MCF 10A (cell line): Measurements from ENCODE around the gene SLC8A2. TPM values are rescaled to one million over a fixed set of nuclear protein-coding genes. Genes with fewer than 3 reads are reported as not detected.

Experiments
- BruUV-seq: library from RNA; stranded (reverse); fragments of 400-500 nt; replicated peaks from 2 replicates; lab custom pipeline; 2021; lab: Mats Ljungman, UMichigan
- CTCF ChIA-PET: fragments of 300-600 bp; sonication (Branson Sonifier 250); formaldehyde crosslinking; extraction: SDS; loops from one replicate; lab custom pipeline; 2021; ENCODE audit warnings: antibody characterized with exemption, inconsistent platforms; lab: Yijun Ruan, JAX
- POLR2A ChIA-PET: fragments of 300-600, 350-650 bp; sonication (Branson Sonifier 250); formaldehyde crosslinking; extraction: SDS; loops from one replicate; lab custom pipeline; 2020; ENCODE audit warnings: antibody characterized with exemption, inconsistent platforms; lab: Yijun Ruan, JAX
- DNase-seq: peaks from one replicate; pipeline ENCODE4 v3.0.0-alpha.2; 2018; ENCODE audit not compliant: unreplicated experiment
- H3K27ac Mint-ChIP-seq: one replicate; pipeline ENCODE4 v1.8.0; 2022; ENCODE audit warnings: mild to moderate bottlenecking, low read depth, mixed read lengths; ENCODE audit not compliant: unreplicated experiment
- H3K27me3 Mint-ChIP-seq: one replicate; pipeline ENCODE4 v1.8.0; 2022; ENCODE audit warnings: mixed read lengths; ENCODE audit not compliant: insufficient read depth, unreplicated experiment
- H3K36me3 Mint-ChIP-seq: one replicate; pipeline ENCODE4 v1.8.0; 2022; ENCODE audit warnings: mild to moderate bottlenecking, moderate library complexity, mixed read lengths; ENCODE audit not compliant: insufficient read depth, unreplicated experiment
- H3K4me1 Mint-ChIP-seq: one replicate; pipeline ENCODE4 v1.8.0; 2022; ENCODE audit warnings: mixed read lengths; ENCODE audit not compliant: insufficient read depth, unreplicated experiment
- H3K4me3 Mint-ChIP-seq: one replicate; pipeline ENCODE4 v1.8.0; 2022; ENCODE audit warnings: mild to moderate bottlenecking, moderate library complexity, mixed read lengths; ENCODE audit not compliant: unreplicated experiment
- H3K9me3 Mint-ChIP-seq: one replicate; pipeline ENCODE4 v1.8.0; 2022; ENCODE audit warnings: mixed read lengths; ENCODE audit not compliant: unreplicated experiment
- CTCF ChIP-seq: fragments of 200-600 bp; IDR thresholded peaks from one replicate; pipeline ENCODE4 v1.8.0; 2022; ENCODE audit warnings: antibody characterized with exemption, mild to moderate bottlenecking; ENCODE audit not compliant: unreplicated experiment
- intact Hi-C: fragments of 100-400 bp; cut with micrococcal nuclease; formaldehyde crosslinking; loops from 2 replicates; pipeline ENCODE4 v1.14.1; 2022
- total RNA-seq: library from RNA; stranded (reverse); gene quantifications from 2 replicates; pipeline ENCODE4 v1.2.3, GENCODE V29; 2022

The SLC8A2 gene
- total RNA-seq, 1 experiment from 2014 or later: not detected

- no peak for TF ChIP-seq CTCF
- intact Hi-C loops: loop anchor here (10.0 kb wide), 1 partner anchor 147 kb away; no protein-coding TSS in a partner anchor
- no TSS peak for BruUV-seq
These were observed 46.4 kb upstream of the SLC8A2 start for GRCh38 chr19:47518139-47518538.

GRCh38 chr19:47514869-47515588, 43.3 kb upstream of the SLC8A2 start, which contains the start of gene NAPA:
Gene NAPA (minus strand): TSS chr19:47515063. CDS start chr19:47514940, 123 bp downstream.
- H3K9me3 Mint-ChIP-seq: no peaks in the 10 kb centered on the region
- H3K4me1 Mint-ChIP-seq: peaks cover 39% of the 10 kb centered on the region
- peak within 1 kb of the TSS; percentile 99 for H3K4me3 Mint-ChIP-seq
- ChIA-PET CTCF (interaction anchor here (0.6 to 2.3 kb wide), 27 partner anchors 9 to 742 kb away, joined by 3 to 12 read pairs (median 4); partner anchors contain the start of genes KPTN and SLC8A2), POLR2A (interaction anchor here (0.6 to 3.7 kb wide), 21 partner anchors 9 to 228 kb away, joined by 3 to 82 read pairs (median 4); partner anchors contain the start of genes BICRA, DHX34 and KPTN)
- H3K27me3 Mint-ChIP-seq: no peaks in the 10 kb centered on the region
- no peak for TF ChIP-seq CTCF
- peak; percentile 100 for DNase-seq
- intact Hi-C loops: loop anchor here (1.0 to 10.0 kb wide), 5 partner anchors 79 to 183 kb away; no protein-coding TSS in a partner anchor
- peak within 1 kb of the TSS; percentile 100 for H3K27ac Mint-ChIP-seq
- H3K36me3 Mint-ChIP-seq: peaks cover 7% of the 10 kb centered on the region
- BruUV-seq: no TSS peak

More at GRCh38 chr19:47518139-47518538, 46.4 kb upstream of the SLC8A2 start:
- H3K4me3 Mint-ChIP-seq: no peak overlapping the region
- H3K36me3 Mint-ChIP-seq: no peaks in the 10 kb centered on the region
- no peaks in the 10 kb centered on the region for H3K9me3 Mint-ChIP-seq
- no peak for DNase-seq
- H3K27ac Mint-ChIP-seq: no peak overlapping the region
- peaks cover 12% of the 10 kb centered on the region for H3K4me1 Mint-ChIP-seq
- no peaks in the 10 kb centered on the region for H3K27me3 Mint-ChIP-seq
- CTCF ChIA-PET: interaction anchor here (0.5 to 1.1 kb wide), 4 partner anchors 12 to 639 kb away, joined by 3 to 8 read pairs (median 4); no protein-coding TSS in a partner anchor
- POLR2A ChIA-PET: no interaction called here

GRCh38 chr19:47514151-47514868, 42.6 kb upstream of the SLC8A2 start:
- Mint-ChIP-seq H3K36me3 (peaks cover 7% of the 10 kb centered on the region), H3K4me1 (peaks cover 47% of the 10 kb centered on the region), H3K4me3 (peak overlapping the region; percentile 99), H3K27ac (peak overlapping the region; percentile 100), H3K27me3 (no peaks in the 10 kb centered on the region), H3K9me3 (no peaks in the 10 kb centered on the region)
- intact Hi-C loops: loop anchor here (10.0 kb wide), 1 partner anchor 150 kb away; no protein-coding TSS in a partner anchor
- TF ChIP-seq CTCF: no peak
- TSS peak; percentile 64 for BruUV-seq
- DNase-seq: peak; percentile 20
- CTCF ChIA-PET: interaction anchor here (0.7 to 2.3 kb wide), 4 partner anchors 8 to 193 kb away, joined by 3 to 9 read pairs (median 4); no protein-coding TSS in a partner anchor
- POLR2A ChIA-PET: interaction anchor here (0.6 to 3.7 kb wide), 9 partner anchors 10 to 199 kb away, joined by 3 to 46 read pairs (median 4); partner anchors contain the start of gene BICRA
